ENCODE data around the gene CDC27. TPM values are rescaled to one million over a fixed set of nuclear protein-coding genes. Genes with fewer than 3 reads are reported as not detected.

The CDC27 gene
- 51.6 and 66.2 TPM in 2 replicates for total RNA-seq

GRCh38 chr17:47188876-47189731, at the start of gene CDC27:
Gene CDC27, minus strand, starts transcription at chr17:47189295. Its CDS starts 123 bp downstream, at chr17:47189172.

DNA sequence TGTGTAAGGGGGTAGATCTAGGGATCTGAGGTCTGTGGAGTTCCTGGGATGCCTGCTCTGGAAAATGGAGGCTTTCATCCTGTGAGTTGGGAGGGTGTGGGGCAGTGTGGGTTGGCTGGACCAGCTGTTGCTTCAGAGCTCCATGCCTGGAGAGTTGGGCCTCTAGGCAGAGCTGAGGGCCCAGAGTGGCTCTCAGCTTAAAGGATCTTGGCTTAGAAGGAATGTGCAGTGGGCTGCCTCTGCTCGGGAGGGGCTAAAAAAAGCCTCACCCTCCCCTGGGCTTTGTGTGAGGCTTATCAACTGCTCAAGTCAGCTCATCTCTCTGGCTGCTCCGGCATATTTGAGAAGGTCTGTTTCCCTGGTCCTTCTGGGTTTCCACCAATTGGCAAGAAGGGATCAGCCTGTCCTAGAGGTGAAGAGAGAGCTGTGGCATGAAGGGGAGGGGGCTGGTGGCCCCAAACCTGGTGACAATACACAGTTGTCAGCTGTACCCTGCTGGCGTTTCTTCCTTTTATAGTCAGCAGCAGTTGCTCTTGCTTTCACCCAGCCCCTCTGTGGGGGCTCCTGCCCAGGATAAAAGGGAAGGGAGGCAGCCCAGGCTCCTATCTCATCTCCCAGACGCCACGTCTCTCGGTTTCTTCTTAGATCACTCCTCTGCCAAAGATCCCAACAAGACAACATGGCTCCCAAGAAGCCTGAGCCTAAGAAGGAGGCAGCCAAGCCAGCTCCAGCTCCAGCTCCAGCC, 19.8 kb upstream of the CDC27 start, which contains the start of gene MYL4:
MYL4 (plus strand) TSS at position 605 of the 745 bp plus-strand sequence; CDS start at position 680, 75 bp downstream.

Other genes starting within 250 kb of the CDC27 start
- gene RPRML, start 210.0 kb downstream of the CDC27 start, total RNA-seq = not detected in 2 replicates
- gene MYL4, start 20.1 kb upstream of the CDC27 start, total RNA-seq = not detected in 2 replicates
- 2.4 and 2.8 TPM in 2 replicates for gene ITGB3, start 64.5 kb upstream of the CDC27 start, total RNA-seq
- gene EFCAB13, start 134.7 kb upstream of the CDC27 start, total RNA-seq = 1.5 and 3.4 TPM in 2 replicates